Activated CD8-positive, alpha-beta T cell treated with anti-CD3 and anti-CD28 coated beads, Interleukin-2, amount 10 ng/mL, durations not matched to agents 7 days and 5 days (primary cell): ENCODE measurements around the gene B3GNT8. TPM values are rescaled to one million over a fixed set of nuclear protein-coding genes. Genes with fewer than 3 reads are reported as not detected.

Experiments used
- ATAC-seq: fragments of 150-1000 bp; cut with Tn5 transposase; one replicate; pipeline ENCODE4 v1.10.0; 2021; ENCODE audit warnings: moderate library complexity
- CTCF ChIA-PET: fragments of 350-600 bp; sonication (Branson Sonifier 250); formaldehyde crosslinking; loops from one replicate; lab custom pipeline; 2021; ENCODE audit warnings: antibody characterized with exemption; lab: Charles Lee
- POLR2A ChIA-PET: fragments of 350-600 bp; sonication (Branson Sonifier 250); formaldehyde crosslinking; loops from one replicate; lab custom pipeline; 2021; ENCODE audit warnings: antibody characterized with exemption; lab: Charles Lee
- DNase-seq: peaks from one replicate; pipeline ENCODE4 v3.0.0-alpha.2; 2020
- H3K27ac Mint-ChIP-seq: one replicate; pipeline ENCODE4 v1.8.0; 2021; ENCODE audit warnings: mild to moderate bottlenecking, mixed read lengths
- H3K27me3 Mint-ChIP-seq: one replicate; pipeline ENCODE4 v1.8.0; 2021; ENCODE audit warnings: low read depth, mixed read lengths
- H3K36me3 Mint-ChIP-seq: one replicate; pipeline ENCODE4 v1.8.0; 2021; ENCODE audit warnings: low read depth, mixed read lengths
- H3K4me1 Mint-ChIP-seq: one replicate; pipeline ENCODE4 v1.8.0; 2021; ENCODE audit warnings: low read depth, mixed read lengths
- H3K4me3 Mint-ChIP-seq: one replicate; pipeline ENCODE4 v1.8.0; 2021; ENCODE audit warnings: mild to moderate bottlenecking, mixed read lengths
- H3K9me3 Mint-ChIP-seq: one replicate; pipeline ENCODE4 v1.8.0; 2022; ENCODE audit warnings: mixed read lengths; ENCODE audit not compliant: insufficient read depth
- total RNA-seq, 2 experiments: library from RNA; stranded (reverse); gene quantifications; one replicate each; pipeline ENCODE4 v1.2.3, GENCODE V29; 2021

The B3GNT8 gene
- total RNA-seq, 2 experiments from 2014 or later, result 2.9 to 5.2 TPM

DNA sequence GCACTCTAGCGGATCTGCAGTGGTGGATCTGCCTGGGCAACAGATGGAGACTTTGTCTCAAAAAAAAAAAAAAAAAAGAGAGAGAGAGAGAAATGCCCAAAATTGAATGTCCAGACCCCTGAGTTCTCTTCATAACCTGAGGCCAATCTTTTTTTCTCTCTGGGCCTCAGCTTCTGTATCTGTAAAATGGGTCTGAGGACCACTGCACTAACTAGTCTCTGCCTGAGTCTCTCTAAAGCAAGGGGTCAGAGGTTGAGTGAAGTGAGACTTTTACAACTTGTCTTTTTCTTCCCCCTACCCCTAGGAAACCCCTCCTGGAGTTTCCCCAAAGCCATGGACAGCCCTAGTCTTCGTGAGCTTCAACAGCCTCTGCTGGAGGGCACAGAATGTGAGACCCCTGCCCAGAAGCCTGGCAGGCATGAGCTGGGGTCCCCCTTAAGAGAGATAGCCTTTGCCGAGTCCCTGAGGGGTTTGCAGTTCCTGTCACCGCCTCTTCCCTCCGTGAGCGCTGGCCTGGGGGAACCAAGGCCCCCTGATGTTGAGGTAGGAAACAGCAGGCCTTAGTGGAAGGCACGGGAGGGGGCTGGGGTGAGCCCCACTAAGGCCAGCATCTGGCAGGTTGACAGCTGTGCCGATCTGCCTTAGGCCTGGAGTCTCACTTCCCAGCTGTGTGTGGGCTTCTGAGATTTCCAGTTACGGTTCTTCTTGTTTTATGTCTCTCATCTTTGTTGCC is 49.0 kb downstream of the B3GNT8 start:
- POLR2A ChIA-PET, result interaction anchor here (1.2 kb wide), 1 partner anchor 11 kb away, joined by 3 read pairs; no protein-coding TSS in a partner anchor
- H3K27ac Mint-ChIP-seq, result no peak overlapping the region
- peaks cover 4% of the 10 kb centered on the region for H3K36me3 Mint-ChIP-seq
- H3K9me3 Mint-ChIP-seq, result no peaks in the 10 kb centered on the region
- no peak overlapping the region for H3K4me3 Mint-ChIP-seq
- ATAC-seq (peak; percentile 72), DNase-seq (peak; percentile 28)
- CTCF ChIA-PET, result interaction anchor here (1.2 to 2.7 kb wide), 3 partner anchors 9 to 22 kb away, joined by 3 to 15 read pairs (median 3); partner anchors contain the start of gene B9D2
- peaks cover 16% of the 10 kb centered on the region for H3K4me1 Mint-ChIP-seq
- no peaks in the 10 kb centered on the region for H3K27me3 Mint-ChIP-seq

DNA sequence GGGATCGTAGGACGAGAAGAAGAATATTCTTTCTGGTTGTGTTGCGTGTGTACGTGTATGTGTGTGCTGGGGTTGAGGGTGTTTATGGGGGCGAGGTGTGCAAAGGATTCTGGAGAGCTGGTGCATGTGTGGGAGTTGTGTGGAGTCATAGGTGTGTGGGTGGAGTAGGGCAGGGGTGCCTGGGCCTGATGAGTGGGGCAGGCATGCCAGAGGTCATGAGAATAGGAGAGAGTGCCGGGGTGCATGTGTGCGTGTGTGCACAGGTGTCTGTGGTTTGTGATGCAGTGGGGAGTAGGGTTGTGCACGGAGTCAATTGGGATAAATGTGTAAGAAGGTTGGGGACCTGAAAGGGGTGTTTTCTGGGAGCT is 50.2 kb downstream of the B3GNT8 start:
- CTCF ChIA-PET, result interaction anchor here (2.7 kb wide), 1 partner anchor 12 kb away, joined by 15 read pairs; the partner anchor contains the start of gene B9D2
- ATAC-seq (no peak), DNase-seq (no peak)
- Mint-ChIP-seq H3K27ac (peak overlapping the region; percentile 44), H3K27me3 (no peaks in the 10 kb centered on the region), H3K9me3 (no peaks in the 10 kb centered on the region), H3K36me3 (no peaks in the 10 kb centered on the region), H3K4me1 (peaks cover 18% of the 10 kb centered on the region), H3K4me3 (peak overlapping the region; percentile 34)
- POLR2A ChIA-PET, result no interaction called here

DNA sequence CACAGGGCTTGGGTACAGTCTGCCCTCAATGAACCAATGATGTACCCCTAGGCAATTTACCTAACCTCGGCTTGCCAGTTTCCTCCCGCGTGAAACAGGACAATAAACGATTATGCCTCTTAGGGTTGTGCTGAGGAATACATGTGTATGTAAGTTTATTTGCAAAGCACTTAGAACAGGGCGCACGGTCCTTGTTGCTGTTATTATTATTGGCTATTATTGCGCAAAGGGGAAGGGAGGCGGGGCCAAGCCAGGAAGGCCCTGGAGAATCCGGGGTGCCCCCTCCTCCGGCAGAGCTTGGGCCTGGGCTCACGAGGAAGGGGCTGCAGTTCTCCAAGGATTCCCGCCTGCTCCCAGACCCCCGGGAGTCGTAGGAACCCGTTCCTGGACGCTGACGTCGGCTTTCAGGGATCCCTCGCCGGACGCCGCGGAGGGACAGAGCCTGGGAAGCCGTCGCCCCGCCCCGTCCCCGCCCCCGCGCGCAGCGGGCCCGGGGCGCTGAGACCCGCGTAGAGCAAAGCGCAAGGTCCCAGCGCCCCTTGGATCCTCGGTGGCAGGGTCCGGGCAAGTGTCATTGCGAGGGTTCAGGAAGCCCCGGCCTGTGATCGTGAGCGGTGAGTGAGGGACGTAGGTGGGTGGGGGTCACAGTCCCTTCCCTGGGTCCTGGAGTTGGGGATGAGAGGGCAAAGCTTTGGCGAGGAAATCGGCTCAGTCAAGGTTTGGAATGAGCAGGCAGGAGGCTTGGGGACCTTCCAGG is 50.8 kb downstream of the B3GNT8 start, which contains the start of gene TMEM91:
TMEM91 (plus strand) TSS at position 293 of the 757 bp plus-strand sequence. CDS start 1,777 bp downstream, outside the sequence.
- POLR2A ChIA-PET, result no interaction called here
- peak within 1 kb of the TSS; percentile 44 for H3K27ac Mint-ChIP-seq
- no peaks in the 10 kb centered on the region for H3K36me3 Mint-ChIP-seq

More for the DNA sequence above, 50.8 kb downstream of the B3GNT8 start, which contains the start of gene TMEM91:
- H3K4me1 Mint-ChIP-seq, result peaks cover 20% of the 10 kb centered on the region
- no peak for DNase-seq
- CTCF ChIA-PET, result interaction anchor here (2.7 kb wide), 1 partner anchor 11 kb away, joined by 15 read pairs; the partner anchor contains the start of gene B9D2
- H3K27me3 Mint-ChIP-seq, result no peaks in the 10 kb centered on the region
- H3K9me3 Mint-ChIP-seq, result no peaks in the 10 kb centered on the region
- peak within 1 kb of the TSS; percentile 34 for H3K4me3 Mint-ChIP-seq
- ATAC-seq, result peak; percentile 27

Other genes with a start within 250 kb of the B3GNT8 start
- gene CYP2S1, start 234.2 kb downstream of the B3GNT8 start, total RNA-seq, result under 1 TPM; 0.83 to 0.95 TPM
- gene AXL, start 208.2 kb downstream of the B3GNT8 start, total RNA-seq, result not detected
- 100 to 1,000 TPM; 332 to 340 TPM for gene HNRNPUL1, start 163.0 kb downstream of the B3GNT8 start, total RNA-seq
- gene CCDC97, start 117.2 kb downstream of the B3GNT8 start, total RNA-seq, result 10 to 100 TPM; 33.5 to 36.1 TPM
- gene TGFB1, start 73.5 kb downstream of the B3GNT8 start, total RNA-seq, result 100 to 1,000 TPM; 210 to 231 TPM
- 10 to 100 TPM; 10.6 to 12.8 TPM for gene B9D2, start 63.2 kb downstream of the B3GNT8 start, total RNA-seq
- gene TMEM91, start 50.8 kb downstream of the B3GNT8 start, total RNA-seq, result 1 to 10 TPM; 5.3 to 6.4 TPM
- 10 to 100 TPM; 25.3 to 26.6 TPM for gene EXOSC5, start 30.0 kb downstream of the B3GNT8 start, total RNA-seq
- gene BCKDHA, start 29.6 kb downstream of the B3GNT8 start, total RNA-seq, result 10 to 100 TPM; 15.8 to 24.5 TPM
- gene DMAC2, start 12.5 kb upstream of the B3GNT8 start, total RNA-seq, result 10 to 100 TPM; 44.8 to 47.0 TPM
- gene ERICH4, start 15.8 kb upstream of the B3GNT8 start, total RNA-seq, result not detected
- 10 to 100 TPM; 41.8 to 49.4 TPM for gene CEACAM21, start 148.8 kb upstream of the B3GNT8 start, total RNA-seq
- gene CEACAM4, start 199.7 kb upstream of the B3GNT8 start, total RNA-seq, result not detected